Stimulated activated CD8-positive, alpha-beta memory T cell treated with anti-CD3 and anti-CD28 coated beads, Interleukin-7, amount 100 ng/mL, for 48 hours (primary cell): ENCODE results near the gene RPS3.
A peak's percentile ranks its signal among the peaks of the same experiment; 100 is the strongest.
"Not testable (repeated sequence)": the region's sequence is repeated elsewhere in the genome, so short reads cannot be mapped to it uniquely, and the experiment has no call there.

Experiments used
- DNase-seq, 2 donors: peaks; one replicate each; pipeline ENCODE4 v3.0.0-alpha.2; 2020; ENCODE audit warnings: low read depth in 1 of 2; ENCODE audit errors: extremely low read depth in 1 of 2

Gene RPS3

GRCh38 chr11:75378776-75379175 lies 20.5 kb upstream of the RPS3 start:
- not testable (repeated sequence) for DNase-seq

GRCh38 chr11:75380245-75380644 lies 19.1 kb upstream of the RPS3 start:
- DNase-seq, result no peak

GRCh38 chr11:75380716-75381420 lies 18.4 kb upstream of the RPS3 start:
- DNase-seq, result no peak

- no peak for DNase-seq
These were observed 16.1 kb upstream of the RPS3 start for GRCh38 chr11:75383246-75383645.

- DNase-seq, result peak in 1 of 2 donors; percentile 37
These were observed 14.8 kb upstream of the RPS3 start for GRCh38 chr11:75384438-75385080.

- DNase-seq, result no peak
These were observed 12.2 kb upstream of the RPS3 start for GRCh38 chr11:75386942-75387630.

- DNase-seq, result no peak
These were observed 11.5 kb upstream of the RPS3 start for GRCh38 chr11:75387736-75388294.

- DNase-seq, result peak; percentile 27 to 43
These were observed 10.7 kb upstream of the RPS3 start for GRCh38 chr11:75388386-75389275.

GRCh38 chr11:75389276-75389605 lies 10.1 kb upstream of the RPS3 start:
- DNase-seq, result no peak

GRCh38 chr11:75389925-75390324 lies 9.4 kb upstream of the RPS3 start:
- DNase-seq, result no peak

- DNase-seq, result no peak
These were observed 5.1 kb upstream of the RPS3 start for GRCh38 chr11:75394085-75394840.

GRCh38 chr11:75398906-75399305 lies 412 bp upstream of the RPS3 start:
- no peak for DNase-seq

- no peak for DNase-seq
These were observed 988 bp downstream of the RPS3 start for GRCh38 chr11:75400146-75400865.

- DNase-seq, result no peak
These were observed 2.9 kb downstream of the RPS3 start for GRCh38 chr11:75402002-75402773.

- DNase-seq, result no peak
These were observed 3.7 kb downstream of the RPS3 start for GRCh38 chr11:75403037-75403436.

- DNase-seq, result no peak
These were observed 4.8 kb downstream of the RPS3 start for GRCh38 chr11:75403983-75404658.

- no peak for DNase-seq
These were observed 7.0 kb downstream of the RPS3 start for GRCh38 chr11:75406338-75406777.

- DNase-seq, result no peak
These were observed 9.6 kb downstream of the RPS3 start for GRCh38 chr11:75408957-75409219.
